Measurements from ENCODE around the gene RTRAF.

GRCh38 chr14:52054678-52055077 is 65.3 kb downstream of the RTRAF start:
- TF ChIP-seq CTCF (IDR thresholded peaks at IDR 0.05) (no peak), ZFX (IDR thresholded peaks at IDR 0.05; ENCODE audit: borderline replicate concordance) (no peak)
